ENCODE measurements around the gene CCL27. TPM values are rescaled to one million over a fixed set of nuclear protein-coding genes. Genes with fewer than 3 reads are reported as not detected.
A peak's percentile ranks its signal among the peaks of the same experiment; 100 is the strongest.

Gene CCL27
- polyA plus RNA-seq, 3 donors from 2014 or later, result not detected

GRCh38 chr9:34623374-34624235 is 38.9 kb downstream of the CCL27 start:
- H3K36me3 Mint-ChIP-seq, result peaks cover 3 to 4% (median 4%) of the 10 kb centered on the region in 3 donors
- H3K4me1 Mint-ChIP-seq, result peaks cover 32 to 38% of the 10 kb centered on the region in 2 donors
- DNase-seq, result peak; percentile 32 to 44 (median 39)
- peaks cover 27 to 46% (median 35%) of the 10 kb centered on the region in 3 donors for H3K27me3 Mint-ChIP-seq (ENCODE audit: low read depth in 3 of 3)
- peak overlapping the region in 3 of 5 donors; percentile 21 to 46 (median 34) for H3K4me3 Mint-ChIP-seq
- peak overlapping the region in 2 of 6 donors; percentile 70 for H3K27ac Mint-ChIP-seq
- H3K9me3 Mint-ChIP-seq, result peaks cover 0 to 2% (median 0%) of the 10 kb centered on the region in 6 donors

GRCh38 chr9:34620061-34620994 is 42.1 kb downstream of the CCL27 start, which contains the start of gene DCTN3:
TSS of gene DCTN3 (minus strand) at chr9:34620495. CDS start at chr9:34620464, 31 bp downstream.
- Mint-ChIP-seq H3K27me3 (ENCODE audit: low read depth in 3 of 3) (peaks cover 17 to 29% (median 23%) of the 10 kb centered on the region in 3 donors), H3K27ac (peak within 1 kb of the TSS; percentile 91 to 96 (median 94)), H3K4me1 (peaks cover 30 to 32% of the 10 kb centered on the region in 2 donors), H3K36me3 (peaks cover 0 to 18% (median 7%) of the 10 kb centered on the region in 3 donors), H3K4me3 (peak within 1 kb of the TSS; percentile 88 to 98 (median 95)), H3K9me3 (peaks cover 0 to 2% (median 0%) of the 10 kb centered on the region in 6 donors)
- peak; percentile 92 to 94 (median 93) for DNase-seq

DNA sequence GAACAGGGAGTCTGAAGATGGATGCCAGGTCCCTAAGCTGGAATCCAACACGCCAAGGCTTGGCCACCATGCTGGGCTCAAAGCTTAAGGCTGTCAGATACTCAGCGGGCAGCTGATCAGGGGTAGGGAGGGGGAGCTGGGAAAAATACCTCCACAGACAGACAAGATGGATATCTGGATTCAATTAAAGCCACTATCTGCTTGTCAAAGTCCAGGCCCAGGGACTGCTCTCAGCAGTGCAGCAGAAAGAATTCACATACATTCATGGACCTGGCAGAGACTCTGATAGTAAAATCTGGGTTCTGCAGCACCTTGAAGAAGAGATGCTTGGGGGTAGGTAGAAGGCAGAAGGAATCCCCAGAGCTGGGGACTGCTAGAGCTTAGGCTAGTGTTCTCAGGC is 47.3 kb downstream of the CCL27 start:
- Mint-ChIP-seq H3K4me3 (no peak overlapping the region), H3K9me3 (peaks cover 0 to 2% (median 0%) of the 10 kb centered on the region in 6 donors), H3K27ac (peak overlapping the region in 1 of 6 donors; percentile 34), H3K27me3 (ENCODE audit: low read depth in 3 of 3) (peaks cover 6 to 10% (median 8%) of the 10 kb centered on the region in 3 donors), H3K4me1 (peaks cover 38 to 47% of the 10 kb centered on the region in 2 donors), H3K36me3 (peaks cover 0 to 31% (median 7%) of the 10 kb centered on the region in 3 donors)
- no peak for DNase-seq

- Mint-ChIP-seq H3K36me3 (peaks cover 0 to 27% (median 7%) of the 10 kb centered on the region in 3 donors), H3K4me1 (peaks cover 23 to 31% of the 10 kb centered on the region in 2 donors), H3K4me3 (peak overlapping the region; percentile 92 to 98 (median 93)), H3K27me3 (ENCODE audit: low read depth in 3 of 3) (peaks cover 6 to 8% (median 8%) of the 10 kb centered on the region in 3 donors), H3K27ac (peak overlapping the region; percentile 88 to 98 (median 94)), H3K9me3 (no peaks in the 10 kb centered on the region)
- DNase-seq, result peak; percentile 69 to 72 (median 72)
Measured at GRCh38 chr9:34612788-34613390, 49.6 kb downstream of the CCL27 start.

Other genes with a start within 250 kb of the CCL27 start
- 1 to 10 TPM in 2 of 3 donors, under 1 TPM in 1; 0.25 to 2.6 (median 1.6) TPM for gene FAM219A, start 204.1 kb downstream of the CCL27 start, polyA plus RNA-seq
- not detected for gene DNAI1, start 203.9 kb downstream of the CCL27 start, polyA plus RNA-seq
- 10 to 100 TPM in 1 of 3 donors, 1 to 10 TPM in 1, under 1 TPM in 1; 1.00 to 11.3 (median 9.2) TPM for gene ENHO, start 139.7 kb downstream of the CCL27 start, polyA plus RNA-seq
- not detected for gene CNTFR, start 72.9 kb downstream of the CCL27 start, polyA plus RNA-seq
- gene RPP25L, start 50.6 kb downstream of the CCL27 start, polyA plus RNA-seq, result 10 to 100 TPM; 42.3 to 52.0 (median 43.4) TPM
- 100 to 1,000 TPM; 201 to 315 (median 268) TPM for gene DCTN3, start 42.2 kb downstream of the CCL27 start, polyA plus RNA-seq
- not detected for gene ARID3C, start 33.6 kb downstream of the CCL27 start, polyA plus RNA-seq
- 100 to 1,000 TPM in 1 of 3 donors, 10 to 100 TPM in 2; 75.8 to 135 (median 85.2) TPM for gene SIGMAR1, start 24.9 kb downstream of the CCL27 start, polyA plus RNA-seq
- gene GALT, start 16.0 kb downstream of the CCL27 start, polyA plus RNA-seq, result 10 to 100 TPM; 43.7 to 61.2 (median 47.3) TPM
- 10 to 100 TPM in 1 of 3 donors, 1 to 10 TPM in 2; 2.9 to 14.0 (median 5.0) TPM for gene IL11RA, start 10.5 kb downstream of the CCL27 start, polyA plus RNA-seq
- gene CCL19, start 28.6 kb upstream of the CCL27 start, polyA plus RNA-seq, result not detected
- gene CCL21, start 47.5 kb upstream of the CCL27 start, polyA plus RNA-seq, result not detected